IPS-20b (cell line): ENCODE data around the gene NOL4L.
"Not testable (repeated sequence)": the region's sequence is repeated elsewhere in the genome, so short reads cannot be mapped to it uniquely, and the experiment has no call there.

Experiments used
- H3K27ac ChIP-seq: one replicate; pipeline ENCODE4 v1.5.1; 2013; ENCODE audit warnings: low read length
- H3K27me3 ChIP-seq: 2 replicates; pipeline ENCODE4 v1.6.1; 2013; ENCODE audit warnings: mild to moderate bottlenecking, low read length, inconsistent platforms; ENCODE audit not compliant: insufficient read depth
- H3K36me3 ChIP-seq: 2 replicates; pipeline ENCODE4 v1.6.1; 2013; ENCODE audit warnings: low read depth, mild to moderate bottlenecking, inconsistent platforms, low read length, moderate library complexity; ENCODE audit not compliant: insufficient read depth
- H3K4me1 ChIP-seq: 2 replicates; pipeline ENCODE4 v1.6.1; 2013; ENCODE audit warnings: mild to moderate bottlenecking, control low read depth, inconsistent platforms, low read length, moderate library complexity; ENCODE audit not compliant: insufficient read depth
- H3K4me3 ChIP-seq: 2 replicates; pipeline ENCODE4 v1.5.1; 2013; ENCODE audit warnings: mild to moderate bottlenecking, low read length, inconsistent platforms
- H3K9ac ChIP-seq: 2 replicates; pipeline ENCODE4 v1.6.1; 2013; ENCODE audit warnings: low read depth, mild to moderate bottlenecking, inconsistent platforms, low read length, moderate library complexity
- H3K9me3 ChIP-seq: 2 replicates; pipeline ENCODE4 v1.6.1; 2013; ENCODE audit warnings: mild to moderate bottlenecking, low read depth, low read length, inconsistent platforms; ENCODE audit not compliant: insufficient read depth

Gene NOL4L

GRCh38 chr20:32429343-32429742 is 155.8 kb downstream of the NOL4L start:
- Histone ChIP-seq H3K27ac (no peak overlapping the region), H3K36me3 (peaks cover 64% of the 10 kb centered on the region), H3K27me3 (no peaks in the 10 kb centered on the region), H3K4me1 (no peaks in the 10 kb centered on the region), H3K9me3 (no peaks in the 10 kb centered on the region), H3K9ac (no peak overlapping the region), H3K4me3 (no peak overlapping the region)

DNA sequence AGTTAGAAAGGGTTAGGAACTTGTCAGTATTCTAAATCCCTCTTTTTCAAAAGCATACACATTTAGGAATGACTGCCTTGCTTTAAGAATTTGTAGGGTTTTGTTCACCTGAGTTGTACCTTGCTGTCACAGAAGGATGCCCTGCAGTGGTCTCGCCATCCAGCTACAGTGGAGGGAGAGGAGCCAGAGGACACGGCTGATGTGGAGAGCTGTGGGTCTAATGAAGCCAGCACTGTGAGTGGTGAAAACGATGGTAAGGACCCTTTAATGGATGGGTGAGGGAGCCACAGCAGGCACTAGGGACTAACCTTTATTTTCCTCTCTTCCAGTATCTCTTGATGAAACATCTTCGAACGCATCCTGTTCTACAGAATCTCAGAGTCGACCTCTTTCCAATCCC is 157.1 kb downstream of the NOL4L start:
- Histone ChIP-seq H3K27ac (no peak overlapping the region), H3K9me3 (no peaks in the 10 kb centered on the region), H3K9ac (no peak overlapping the region), H3K36me3 (peaks cover 51% of the 10 kb centered on the region), H3K4me1 (no peaks in the 10 kb centered on the region), H3K27me3 (no peaks in the 10 kb centered on the region), H3K4me3 (no peak overlapping the region)

- H3K27me3 ChIP-seq, result no peaks in the 10 kb centered on the region
- no peak overlapping the region for H3K27ac ChIP-seq
- H3K36me3 ChIP-seq, result no peaks in the 10 kb centered on the region
- H3K9ac ChIP-seq, result no peak overlapping the region
- no peaks in the 10 kb centered on the region for H3K4me1 ChIP-seq
- no peaks in the 10 kb centered on the region for H3K9me3 ChIP-seq
- H3K4me3 ChIP-seq, result no peak overlapping the region
These were observed 163.8 kb downstream of the NOL4L start for GRCh38 chr20:32421290-32421689.

DNA sequence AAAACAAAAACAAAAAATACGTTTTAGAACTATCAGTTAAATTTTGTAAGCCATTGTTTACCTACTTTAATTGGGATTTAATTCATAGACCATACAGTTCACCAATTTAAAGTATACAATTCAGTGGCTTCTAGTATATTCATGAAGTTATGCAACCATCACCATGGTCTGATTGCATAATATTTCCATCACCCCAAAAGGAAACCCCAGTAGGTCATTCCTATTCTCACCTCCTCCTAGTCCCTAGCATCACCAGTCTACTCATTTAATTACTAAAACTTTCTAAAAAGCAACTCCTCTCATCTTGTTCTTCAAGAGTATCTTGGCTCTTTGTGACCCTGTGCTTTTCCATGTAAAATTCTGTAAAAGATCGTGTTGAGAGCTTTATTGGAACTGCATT is 166.8 kb downstream of the NOL4L start:
- Histone ChIP-seq H3K27me3 (no peaks in the 10 kb centered on the region), H3K9me3 (no peaks in the 10 kb centered on the region), H3K9ac (no peak overlapping the region), H3K4me3 (no peak overlapping the region), H3K36me3 (no peaks in the 10 kb centered on the region), H3K27ac (no peak overlapping the region), H3K4me1 (no peaks in the 10 kb centered on the region)

- Histone ChIP-seq H3K36me3 (no peaks in the 10 kb centered on the region), H3K27ac (no peak overlapping the region), H3K4me1 (no peaks in the 10 kb centered on the region), H3K9me3 (no peaks in the 10 kb centered on the region), H3K9ac (no peak overlapping the region), H3K27me3 (no peaks in the 10 kb centered on the region), H3K4me3 (no peak overlapping the region)
These were observed 168.9 kb downstream of the NOL4L start for GRCh38 chr20:32416206-32416605.

DNA sequence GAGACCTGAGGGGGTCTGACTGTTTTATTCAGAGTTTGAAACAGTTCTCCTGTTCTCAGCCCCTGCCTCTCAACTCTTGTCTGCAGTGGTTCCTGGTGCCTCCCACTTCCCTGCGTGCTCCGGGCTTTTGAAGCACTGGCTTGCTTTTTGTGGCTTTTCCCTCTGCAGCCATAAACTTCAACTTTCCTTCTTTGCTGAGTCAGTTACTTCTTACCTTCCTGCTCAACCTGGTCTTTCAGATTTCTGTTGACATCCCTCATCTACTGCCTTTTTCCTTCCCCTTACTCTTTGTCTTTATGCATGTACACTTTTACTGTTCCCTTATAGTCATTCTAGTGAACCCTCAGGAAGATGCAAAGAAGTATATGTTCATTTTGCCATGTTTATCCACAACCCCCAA is 169.6 kb downstream of the NOL4L start:
- H3K9me3 ChIP-seq, result no peaks in the 10 kb centered on the region
- no peak overlapping the region for H3K27ac ChIP-seq
- no peak overlapping the region for H3K4me3 ChIP-seq
- H3K4me1 ChIP-seq, result no peaks in the 10 kb centered on the region
- H3K9ac ChIP-seq, result no peak overlapping the region
- H3K27me3 ChIP-seq, result no peaks in the 10 kb centered on the region
- H3K36me3 ChIP-seq, result no peaks in the 10 kb centered on the region

DNA sequence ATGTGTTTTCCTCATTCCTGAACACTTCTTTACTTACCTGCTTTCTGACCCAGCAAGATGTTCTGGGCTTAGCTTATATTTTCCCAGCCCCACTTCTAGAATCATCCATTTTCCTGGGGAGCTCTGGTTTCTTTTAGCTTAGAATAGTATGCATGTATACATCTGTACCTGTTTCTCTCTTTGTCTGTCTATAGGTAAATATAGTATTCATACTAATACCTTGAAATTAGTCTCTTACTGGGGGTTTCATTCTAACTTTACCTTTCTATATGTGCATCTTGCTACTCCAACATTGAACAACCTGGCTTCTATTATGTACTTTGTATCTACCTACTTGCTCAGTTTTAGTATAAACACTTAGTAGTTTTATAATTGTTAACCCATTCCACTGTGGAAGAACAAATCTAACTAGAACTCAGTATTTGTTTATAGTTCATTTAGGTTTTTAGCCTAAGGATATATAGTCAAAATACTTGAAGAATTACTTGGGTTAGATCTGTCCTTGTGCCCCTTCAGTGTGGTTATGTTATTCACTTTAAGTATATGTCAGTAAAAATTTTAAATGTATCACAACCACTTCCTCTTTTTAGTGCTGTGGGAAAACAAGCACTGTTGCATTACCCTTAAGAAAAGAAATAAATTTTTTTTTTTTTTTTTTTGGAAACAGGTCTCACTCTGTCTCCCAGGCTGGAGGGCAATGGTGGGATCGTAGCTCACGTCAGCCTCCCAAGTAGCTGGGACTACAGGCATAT is 173.0 kb downstream of the NOL4L start:
- Histone ChIP-seq H3K36me3 (no peaks in the 10 kb centered on the region), H3K9me3 (no peaks in the 10 kb centered on the region), H3K4me1 (no peaks in the 10 kb centered on the region), H3K4me3 (no peak overlapping the region), H3K27ac (no peak overlapping the region), H3K27me3 (no peaks in the 10 kb centered on the region), H3K9ac (no peak overlapping the region)

GRCh38 chr20:32407131-32407750 is 177.9 kb downstream of the NOL4L start:
- not testable (repeated sequence) for H3K27me3 ChIP-seq, H3K9me3 ChIP-seq, H3K27ac ChIP-seq, H3K9ac ChIP-seq, H3K36me3 ChIP-seq, H3K4me1 ChIP-seq, H3K4me3 ChIP-seq

- Histone ChIP-seq H3K9me3 (no peaks in the 10 kb centered on the region), H3K9ac (no peak overlapping the region), H3K27ac (no peak overlapping the region), H3K4me1 (no peaks in the 10 kb centered on the region), H3K27me3 (no peaks in the 10 kb centered on the region), H3K36me3 (no peaks in the 10 kb centered on the region), H3K4me3 (no peak overlapping the region)
These were observed 178.4 kb downstream of the NOL4L start for GRCh38 chr20:32406701-32407100.

- no peaks in the 10 kb centered on the region for H3K4me1 ChIP-seq
- no peak overlapping the region for H3K4me3 ChIP-seq
- H3K27ac ChIP-seq, result no peak overlapping the region
- no peaks in the 10 kb centered on the region for H3K27me3 ChIP-seq
- H3K9ac ChIP-seq, result no peak overlapping the region
- H3K9me3 ChIP-seq, result no peaks in the 10 kb centered on the region
- H3K36me3 ChIP-seq, result no peaks in the 10 kb centered on the region
These were observed 181.1 kb downstream of the NOL4L start for GRCh38 chr20:32404017-32404416.

- Histone ChIP-seq H3K9me3 (no peaks in the 10 kb centered on the region), H3K27ac (no peak overlapping the region), H3K36me3 (no peaks in the 10 kb centered on the region)
These were observed 184.7 kb downstream of the NOL4L start for GRCh38 chr20:32400476-32400875.

DNA sequence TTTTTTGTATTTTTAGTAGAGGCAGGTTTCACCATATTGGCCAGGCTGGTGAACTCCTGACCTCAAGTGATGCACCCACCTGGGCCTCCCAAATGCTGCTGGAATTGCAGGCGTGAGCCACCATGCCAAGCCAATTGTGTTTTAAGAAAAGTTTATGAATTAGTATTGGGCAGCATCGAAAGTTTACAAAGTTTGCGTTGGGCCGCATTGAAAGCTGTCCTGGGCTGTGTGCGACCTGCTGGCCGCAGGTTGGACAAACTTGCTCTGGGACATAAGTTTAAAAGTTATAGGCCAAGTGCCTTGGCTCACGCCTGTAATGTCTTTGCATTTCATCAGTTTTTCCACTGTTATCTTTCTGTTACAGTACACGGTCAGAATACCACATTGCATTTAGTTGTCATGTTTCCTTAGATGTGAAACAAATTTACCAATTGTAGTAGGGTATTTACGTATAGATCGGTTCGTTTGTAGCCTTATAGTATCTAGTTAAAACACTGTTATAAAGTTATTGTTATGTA is 187.5 kb downstream of the NOL4L start:
- Histone ChIP-seq H3K9ac (no peak overlapping the region), H3K27me3 (no peaks in the 10 kb centered on the region), H3K9me3 (no peaks in the 10 kb centered on the region), H3K36me3 (no peaks in the 10 kb centered on the region), H3K27ac (no peak overlapping the region), H3K4me1 (no peaks in the 10 kb centered on the region), H3K4me3 (no peak overlapping the region)

More at GRCh38 chr20:32400476-32400875, 184.7 kb downstream of the NOL4L start:
- H3K9ac ChIP-seq, result no peak overlapping the region
- H3K4me1 ChIP-seq, result no peaks in the 10 kb centered on the region
- no peak overlapping the region for H3K4me3 ChIP-seq
- H3K27me3 ChIP-seq, result no peaks in the 10 kb centered on the region
